UCSD-AML1 (cell line): Measurements from ENCODE around the gene SETSIP.
A peak's percentile ranks its signal among the peaks of the same experiment; 100 is the strongest.
"Not testable (repeated sequence)": the region's sequence is repeated elsewhere in the genome, so short reads cannot be mapped to it uniquely, and the experiment has no call there.

ENCODE experiments used
- DNase-seq: peaks from one replicate; lab custom pipeline; 2025; ENCODE audit not compliant: unreplicated experiment; lab: John Stamatoyannopoulos, UW

The SETSIP gene, protein sequence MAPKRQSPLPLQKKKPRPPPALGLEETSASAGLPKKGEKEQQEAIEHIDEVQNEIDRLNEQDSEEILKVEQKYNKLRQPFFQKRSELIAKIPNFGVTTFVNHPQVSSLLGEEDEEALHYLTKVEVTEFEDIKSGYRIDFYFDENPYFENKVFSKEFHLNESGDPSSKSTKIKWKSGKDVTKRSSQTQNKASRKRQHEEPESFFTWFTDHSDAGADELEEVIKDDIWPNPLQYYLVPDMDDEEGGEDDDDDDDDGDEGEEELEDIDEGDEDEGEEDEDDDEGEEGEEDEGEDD

DNA sequence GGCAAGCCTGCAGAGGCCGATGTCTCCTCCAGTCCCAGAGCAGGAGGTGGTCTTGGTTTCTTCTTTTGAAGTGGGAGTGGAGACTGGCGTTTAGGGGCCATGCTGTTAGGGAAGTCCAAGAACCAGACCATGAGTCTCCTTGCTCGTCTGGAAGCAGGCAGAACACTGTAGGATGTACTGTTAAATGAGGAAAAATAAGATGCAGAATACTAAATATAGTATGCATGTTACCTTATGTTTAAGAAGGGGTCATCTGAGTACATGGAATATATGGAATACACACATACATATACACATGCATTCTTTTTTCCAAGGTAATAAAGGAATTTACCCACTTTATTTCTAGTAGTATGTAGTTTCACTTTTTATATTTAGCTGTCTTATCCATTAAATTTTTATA is at the start of gene SETSIP:
SETSIP (minus strand) TSS at position 101 of the 400 bp plus-strand sequence; CDS start at position 101, 0 bp downstream.
- no peak for DNase-seq

DNA sequence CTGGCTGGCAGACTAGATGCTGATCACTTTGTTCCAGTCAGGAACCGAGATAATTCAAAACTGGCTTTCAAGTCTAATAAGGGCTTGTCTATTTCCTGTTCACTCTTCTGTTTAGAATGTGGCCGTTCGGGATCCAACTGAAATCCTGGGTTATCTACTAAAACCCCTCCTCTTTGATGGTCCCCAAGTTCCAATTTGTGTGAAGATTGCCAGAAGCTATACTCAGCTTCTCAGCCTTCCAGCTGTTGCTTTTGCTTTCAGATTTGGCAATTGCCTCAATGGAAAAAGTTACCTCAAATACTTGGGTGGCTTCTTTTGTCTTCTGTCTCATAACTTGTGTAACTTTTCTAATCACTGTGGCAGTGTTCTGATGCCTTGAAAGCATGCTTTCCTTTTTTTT is 48.7 kb upstream of the SETSIP start:
- DNase-seq, result no peak

DNA sequence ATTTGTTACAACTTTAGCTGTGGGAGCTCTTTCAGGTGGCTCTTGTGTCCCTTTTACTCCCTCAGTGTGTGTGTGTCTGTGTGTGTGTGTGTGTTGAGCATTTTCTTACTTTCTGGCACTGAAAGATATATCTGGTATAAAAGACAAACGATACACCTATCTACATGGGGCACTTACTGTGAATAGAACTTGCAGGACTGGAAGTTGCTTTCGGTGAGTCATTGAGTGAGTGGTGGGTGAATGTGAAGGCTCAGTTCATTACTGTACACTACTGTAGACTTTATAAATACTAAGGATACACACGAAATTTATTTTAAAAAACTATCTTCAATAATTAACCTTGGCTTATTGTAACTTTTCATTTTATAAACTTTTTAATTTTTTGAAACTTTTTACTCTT is 43.6 kb upstream of the SETSIP start:
- DNase-seq, result no peak

DNA sequence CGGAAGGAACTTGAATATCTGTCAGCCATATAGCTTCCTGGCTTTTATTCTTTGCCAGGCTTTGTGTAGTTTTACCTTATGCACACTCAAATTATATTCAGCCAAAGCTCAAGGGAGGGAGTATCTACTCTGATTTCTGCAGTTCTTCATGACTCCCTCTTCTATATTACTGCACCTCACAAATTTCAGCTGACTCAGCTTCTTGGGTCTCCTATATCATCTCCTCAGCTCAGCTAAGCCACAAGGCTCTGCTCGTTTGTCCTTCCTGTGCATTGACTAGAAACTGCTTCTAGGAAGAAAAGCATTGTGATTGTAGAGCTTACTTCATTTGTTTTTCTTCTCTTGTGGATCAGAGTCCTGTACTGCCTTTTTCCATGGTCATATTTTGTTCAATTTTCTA is 42.3 kb upstream of the SETSIP start:
- DNase-seq, result no peak

DNA sequence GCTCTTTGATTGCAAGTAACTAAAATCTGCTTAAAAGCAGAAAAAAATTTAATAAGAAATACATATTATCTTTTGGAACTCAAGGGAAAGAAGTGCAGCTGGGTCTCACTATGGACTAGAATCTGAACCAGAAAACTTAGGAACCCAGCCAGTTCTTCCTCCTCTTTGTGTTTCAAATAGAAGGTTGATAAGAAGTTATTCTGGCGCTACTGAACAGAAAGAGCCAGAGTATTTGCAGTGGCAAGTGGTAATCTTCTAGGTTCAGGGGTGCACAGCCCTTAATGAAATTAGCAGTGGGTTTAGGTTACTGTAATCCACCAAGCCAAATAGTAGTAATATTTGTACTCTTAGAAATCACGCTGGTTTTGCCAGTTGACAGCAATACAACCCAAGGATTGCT is 33.4 kb upstream of the SETSIP start:
- no peak for DNase-seq

DNA sequence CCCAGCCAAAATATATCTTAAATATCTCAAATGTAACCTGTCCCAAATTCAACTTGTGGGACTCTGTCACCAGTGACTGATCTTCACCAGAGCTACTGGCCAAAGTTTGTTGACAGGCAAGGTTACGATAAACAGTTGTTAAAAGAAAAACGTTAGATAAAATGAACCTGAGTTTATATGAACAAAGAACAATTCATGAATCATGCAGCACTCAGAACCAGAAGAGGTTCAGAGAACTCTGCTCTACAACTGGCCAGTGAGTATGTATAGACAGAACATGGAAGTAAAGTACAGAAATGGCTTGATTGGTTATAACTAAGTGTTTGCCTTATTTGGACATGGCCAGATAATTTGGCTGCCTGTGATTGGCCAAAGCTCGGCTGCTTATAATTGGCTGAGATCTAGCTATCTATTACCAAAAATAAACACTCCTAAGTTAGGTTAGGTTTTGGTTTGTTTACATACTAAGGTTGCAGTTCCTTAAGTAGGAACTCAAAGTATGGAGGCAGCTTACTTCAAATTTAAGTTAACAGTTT is 30.4 kb upstream of the SETSIP start:
- no peak for DNase-seq

DNA sequence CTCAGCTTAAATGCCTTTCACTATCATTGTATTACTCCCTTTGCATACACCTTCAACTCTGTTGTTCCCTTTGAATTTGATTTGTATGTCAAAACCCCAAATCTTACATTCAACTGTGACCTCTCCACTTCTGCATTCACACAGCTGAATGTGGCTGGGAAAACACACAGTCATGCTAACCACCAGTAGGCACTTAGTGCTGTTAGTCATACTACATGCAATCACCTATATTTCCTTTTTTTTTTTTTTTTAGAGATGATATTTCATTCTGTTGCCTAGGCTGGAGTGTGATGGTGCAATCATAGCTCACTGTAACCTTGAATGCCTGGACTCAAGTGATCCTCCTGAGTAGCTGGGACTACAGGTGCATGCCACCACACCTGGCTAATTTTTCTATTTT is 21.1 kb upstream of the SETSIP start:
- DNase-seq, result no peak

DNA sequence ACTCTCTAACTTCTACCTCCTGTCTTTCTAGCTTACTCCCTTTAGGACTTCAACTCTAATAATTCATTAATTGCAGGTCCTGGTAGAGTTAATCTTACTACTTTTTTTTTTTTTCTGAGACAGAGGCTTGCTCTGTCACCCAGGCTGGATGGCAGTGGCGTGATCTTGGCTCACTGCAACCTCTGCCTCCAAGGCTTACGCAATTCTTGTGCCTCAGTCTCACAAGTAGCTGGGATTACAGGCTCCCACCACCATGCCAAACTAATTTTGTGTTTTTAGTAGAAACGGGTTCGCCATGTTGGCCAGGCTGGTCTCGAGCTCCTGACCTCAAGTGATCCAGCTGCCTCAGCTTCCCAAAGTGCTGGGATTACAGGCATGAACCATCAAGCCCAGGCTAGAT is 20.7 kb upstream of the SETSIP start:
- DNase-seq, result no peak

DNA sequence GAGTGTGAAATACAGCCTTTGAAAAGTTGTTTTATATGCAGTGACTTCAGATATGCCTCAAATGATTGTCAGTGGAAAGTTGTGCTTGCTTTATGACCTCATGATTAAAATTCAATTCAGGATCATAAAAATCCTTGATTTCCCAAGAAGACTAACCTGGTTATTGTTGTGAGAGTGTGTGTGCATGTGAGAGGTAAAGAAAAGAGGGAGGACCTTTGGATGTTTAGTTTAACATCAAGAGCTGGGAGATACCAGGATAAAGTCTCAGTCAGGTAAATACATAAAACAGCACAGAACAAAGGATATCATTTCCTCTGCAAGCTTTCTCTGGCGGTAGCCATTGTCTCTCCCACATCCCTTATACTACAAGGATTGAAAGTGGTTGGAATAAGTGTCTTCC is 19.4 kb upstream of the SETSIP start:
- no peak for DNase-seq

DNA sequence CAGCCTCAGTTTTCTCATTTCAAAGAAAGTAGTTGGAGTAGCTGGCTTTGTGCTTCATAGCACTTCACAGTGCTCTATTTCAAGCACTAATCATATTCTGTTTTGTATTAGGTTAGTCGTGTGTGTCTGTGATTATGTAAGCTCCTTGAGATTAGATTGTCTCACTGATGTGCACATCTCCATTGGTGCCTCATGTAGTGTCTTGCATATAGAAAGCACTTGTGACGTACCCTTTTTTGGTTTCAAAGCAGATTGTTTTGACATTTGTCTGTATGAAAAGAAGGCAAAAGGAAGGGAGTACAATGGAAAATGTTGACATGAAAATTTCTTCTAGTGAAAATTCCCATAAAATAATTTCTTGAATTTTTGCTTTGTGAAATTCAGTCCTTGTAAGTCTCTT is 18.9 kb upstream of the SETSIP start:
- DNase-seq, result no peak

DNA sequence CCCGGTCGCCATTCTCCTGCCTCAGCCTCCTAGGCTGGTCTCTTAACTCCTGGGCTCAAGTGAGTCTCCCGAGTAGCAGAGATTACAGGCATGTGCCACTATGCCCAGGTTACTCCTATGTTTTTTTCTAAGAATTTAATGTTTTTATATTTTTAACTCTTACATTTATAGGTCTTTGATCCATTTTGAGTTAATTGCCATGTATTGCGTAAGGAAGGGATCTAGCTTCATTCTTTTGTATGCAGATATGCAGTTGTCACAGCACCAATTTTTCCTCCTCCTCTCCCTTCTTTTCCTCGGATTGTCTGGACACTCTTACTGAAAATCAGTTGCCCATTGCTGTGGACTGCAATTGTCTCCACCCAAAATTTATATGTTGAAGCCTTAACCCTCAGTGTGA is 16.4 kb upstream of the SETSIP start:
- no peak for DNase-seq

DNA sequence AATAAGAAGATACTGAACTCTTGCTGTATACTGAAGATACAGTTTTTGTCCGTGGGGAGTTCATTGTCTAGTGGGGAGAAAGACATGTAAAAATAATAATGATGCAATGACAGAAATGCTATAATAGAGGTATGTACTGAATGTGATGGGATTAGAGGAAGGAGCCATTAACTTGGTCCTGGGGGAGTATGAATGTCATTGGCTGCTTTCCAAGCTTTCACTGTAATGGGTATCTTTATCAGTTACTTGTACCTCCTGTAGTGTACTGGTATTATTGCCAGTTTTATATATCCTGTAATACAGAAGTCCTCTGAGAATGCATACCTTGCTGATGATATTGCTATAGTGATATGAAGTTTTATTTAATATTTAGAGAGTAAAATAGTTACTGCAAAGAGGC is 12.3 kb upstream of the SETSIP start:
- no peak for DNase-seq

DNA sequence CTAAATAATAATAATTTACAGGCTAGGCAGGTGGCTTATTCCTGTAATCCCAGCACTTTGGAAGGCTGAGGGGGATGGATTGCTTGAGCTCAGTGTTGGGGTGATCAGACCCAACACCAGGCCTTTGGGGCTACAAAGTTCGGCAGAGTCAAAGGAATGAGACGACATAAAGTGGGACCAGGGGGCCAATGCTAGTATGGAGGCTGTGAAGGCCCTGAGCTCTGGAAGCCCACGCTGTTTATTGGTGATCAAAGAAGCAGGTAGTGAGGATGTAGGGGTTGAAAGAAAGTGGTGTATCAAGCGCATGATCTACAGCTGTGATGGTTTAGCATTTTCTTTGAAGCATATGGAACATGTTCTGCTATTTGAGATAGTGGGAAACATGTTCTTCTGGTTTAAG is 10.5 kb upstream of the SETSIP start:
- DNase-seq, result no peak

DNA sequence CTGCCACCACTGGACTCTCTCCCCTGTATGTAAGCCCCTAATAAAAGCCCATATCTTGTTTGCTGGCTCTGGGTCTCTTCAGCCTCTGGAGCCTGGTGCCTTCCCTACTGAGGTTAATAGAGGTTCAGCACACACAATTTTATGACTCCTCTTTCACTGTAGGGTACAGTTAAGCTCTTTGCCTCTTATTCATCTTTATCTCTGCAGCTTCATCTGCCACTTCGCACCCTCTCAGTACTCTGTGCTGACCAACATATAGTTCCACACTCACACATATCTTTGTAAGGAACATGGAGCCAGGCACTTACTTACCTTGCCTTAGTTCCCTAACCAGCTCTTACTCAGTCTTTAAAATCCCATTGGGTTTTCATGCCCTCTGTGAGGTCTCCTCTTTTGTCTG is 9.4 kb upstream of the SETSIP start:
- no peak for DNase-seq

DNA sequence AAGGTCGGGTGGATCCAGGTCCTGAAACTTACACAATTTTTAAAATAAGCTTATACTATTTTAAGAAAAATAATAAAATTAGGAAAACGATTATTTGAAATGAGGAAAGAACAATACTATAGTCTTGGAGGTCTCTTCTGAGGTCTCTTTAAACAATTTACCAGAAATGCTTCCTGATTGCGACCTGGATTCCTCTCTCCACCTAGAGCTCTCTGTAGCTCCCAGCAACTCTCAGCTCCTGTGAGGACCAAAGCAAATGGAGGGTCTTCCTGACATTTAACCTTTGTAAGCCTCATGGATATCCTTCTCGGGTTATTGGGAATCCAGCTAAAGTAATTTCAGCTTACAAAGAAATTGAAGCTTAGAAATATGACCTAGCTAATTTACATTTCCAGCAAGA is 5.8 kb upstream of the SETSIP start:
- no peak for DNase-seq

DNA sequence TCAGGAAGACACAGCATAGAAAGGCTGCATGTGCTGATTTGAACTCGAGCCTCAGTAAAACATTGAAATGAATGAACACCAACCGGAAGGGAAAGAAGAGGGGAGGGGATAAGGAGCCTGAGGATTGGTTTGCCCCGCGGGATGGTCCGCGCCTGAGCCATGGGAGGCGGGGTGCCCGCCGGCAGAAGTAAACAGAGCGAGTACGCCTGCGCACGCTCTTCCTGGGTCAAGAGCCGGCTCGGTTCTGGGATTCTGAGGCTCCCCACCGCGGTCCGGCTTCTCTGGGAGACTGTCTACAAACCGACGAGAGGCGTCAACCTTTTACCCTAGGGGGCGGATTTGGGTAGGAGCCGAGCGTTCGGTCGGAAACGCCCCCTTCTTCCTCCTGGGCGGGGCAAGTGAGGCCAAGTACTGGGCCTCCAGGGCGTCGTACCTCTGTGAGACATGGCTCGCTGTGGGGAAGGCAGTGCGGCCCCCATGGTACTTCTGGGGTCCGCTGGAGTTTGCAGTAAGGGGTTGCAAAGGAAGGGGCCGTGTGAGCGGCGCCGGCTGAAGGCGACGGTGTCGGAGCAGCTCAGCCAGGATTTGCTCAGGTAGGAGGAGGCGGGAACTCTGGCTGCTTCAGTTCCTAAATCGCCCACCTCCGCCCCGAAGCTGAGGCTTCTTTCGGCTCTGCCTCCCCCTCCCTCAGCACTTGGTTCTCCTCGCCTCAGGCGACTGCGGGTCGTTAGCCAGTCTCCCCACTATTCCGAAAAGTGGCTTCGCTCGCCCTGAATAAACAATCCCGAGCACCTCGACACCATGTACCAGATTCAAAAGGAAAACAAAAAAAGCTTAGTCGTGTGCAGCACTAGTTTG is 5.1 kb upstream of the SETSIP start, which contains the start of gene BTBD8:
BTBD8 (plus strand) TSS at position 218 of the 858 bp plus-strand sequence; CDS start at position 445, 227 bp downstream.
- peak; percentile 70 for DNase-seq

DNA sequence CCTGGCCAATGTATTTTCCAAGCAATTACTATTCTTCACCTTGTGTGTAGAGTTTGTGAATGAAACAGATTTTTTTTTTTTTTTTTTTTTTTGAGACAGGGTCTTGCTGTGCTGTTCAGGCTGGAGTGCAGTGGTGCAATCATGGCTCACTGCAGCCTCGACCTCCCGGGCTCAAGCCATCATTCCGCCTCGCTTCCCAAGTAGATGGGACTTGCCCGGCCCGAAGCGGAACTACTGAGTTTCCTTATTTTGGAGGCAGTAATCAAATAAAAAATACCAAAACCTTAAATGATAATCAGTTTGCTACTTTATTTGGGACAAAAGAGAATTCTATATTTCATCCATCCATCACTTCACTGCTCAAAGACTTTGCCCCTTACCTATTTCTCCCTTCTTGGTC is 4.2 kb upstream of the SETSIP start:
- no peak for DNase-seq

DNA sequence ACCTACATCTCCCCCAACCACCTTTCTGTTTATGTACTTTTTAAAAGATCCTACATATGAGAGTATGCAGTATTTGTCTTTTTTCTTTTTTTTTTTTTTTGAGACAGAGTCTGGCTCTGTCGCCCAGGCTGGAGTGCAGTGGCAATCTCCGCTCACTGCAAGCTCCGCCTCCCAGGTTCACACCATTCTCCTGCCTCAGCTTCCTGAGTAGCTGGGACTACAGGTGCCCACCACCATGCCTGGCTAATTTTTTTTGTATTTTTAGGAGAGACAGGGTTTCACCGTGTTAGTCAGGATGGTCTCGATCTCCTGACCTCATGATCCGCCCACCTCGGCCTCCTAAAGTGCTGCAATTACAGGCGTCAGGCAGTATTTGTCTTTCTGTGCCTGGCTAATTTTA is 2.9 kb upstream of the SETSIP start:
- DNase-seq, result not testable (repeated sequence)

DNA sequence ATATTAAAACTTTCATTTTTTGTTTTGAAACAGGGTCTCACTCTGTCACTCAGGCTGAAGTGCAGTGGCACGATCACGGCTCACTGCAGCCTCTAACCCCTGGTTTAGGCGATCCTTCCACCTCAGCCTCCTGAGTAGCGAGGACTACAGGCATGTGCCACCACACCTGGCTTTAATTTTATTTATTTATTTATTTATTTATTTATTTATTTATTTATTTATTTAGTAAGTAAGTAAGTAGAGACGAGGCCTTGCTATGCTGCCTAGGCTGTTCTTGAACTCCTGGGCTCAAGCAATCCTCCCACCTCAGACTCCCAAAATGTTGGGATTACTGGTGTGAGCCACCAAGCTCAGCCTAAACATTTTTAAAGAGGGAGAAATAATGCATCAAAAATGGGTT is 1.2 kb upstream of the SETSIP start:
- no peak for DNase-seq

DNA sequence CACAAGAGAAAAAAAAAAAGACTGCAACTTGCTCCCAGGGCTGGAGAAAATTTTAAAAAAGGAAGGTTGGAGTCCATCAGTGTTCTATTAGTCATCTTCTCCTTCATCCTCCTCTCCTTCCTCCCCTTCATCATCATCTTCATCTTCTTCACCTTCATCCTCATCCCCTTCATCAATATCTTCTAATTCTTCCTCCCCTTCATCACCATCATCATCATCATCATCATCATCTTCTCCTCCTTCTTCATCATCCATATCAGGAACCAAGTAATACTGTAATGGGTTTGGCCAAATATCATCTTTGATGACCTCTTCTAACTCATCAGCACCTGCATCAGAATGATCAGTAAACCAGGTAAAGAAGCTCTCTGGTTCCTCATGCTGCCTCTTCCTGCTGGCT is 765 bp downstream of the SETSIP start:
- not testable (repeated sequence) for DNase-seq

DNA sequence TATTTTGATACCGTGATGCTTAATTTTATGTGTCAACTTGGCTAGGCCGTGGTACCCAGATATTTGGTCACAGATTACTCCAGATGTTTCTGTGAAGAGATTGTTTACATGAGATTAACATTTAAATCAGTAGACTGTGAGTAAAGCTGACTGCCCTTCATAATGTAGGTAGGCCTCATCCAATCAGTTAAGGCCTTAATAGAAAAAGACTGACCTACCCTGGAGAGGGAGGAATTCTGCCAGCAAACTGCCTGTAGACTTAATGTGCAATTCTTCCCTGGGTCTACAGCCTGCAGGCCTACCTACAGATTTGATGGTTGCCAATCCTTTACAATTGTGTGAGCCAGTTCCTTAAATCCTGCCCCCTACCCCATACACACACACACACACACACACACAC is 4.3 kb downstream of the SETSIP start:
- DNase-seq, result no peak

DNA sequence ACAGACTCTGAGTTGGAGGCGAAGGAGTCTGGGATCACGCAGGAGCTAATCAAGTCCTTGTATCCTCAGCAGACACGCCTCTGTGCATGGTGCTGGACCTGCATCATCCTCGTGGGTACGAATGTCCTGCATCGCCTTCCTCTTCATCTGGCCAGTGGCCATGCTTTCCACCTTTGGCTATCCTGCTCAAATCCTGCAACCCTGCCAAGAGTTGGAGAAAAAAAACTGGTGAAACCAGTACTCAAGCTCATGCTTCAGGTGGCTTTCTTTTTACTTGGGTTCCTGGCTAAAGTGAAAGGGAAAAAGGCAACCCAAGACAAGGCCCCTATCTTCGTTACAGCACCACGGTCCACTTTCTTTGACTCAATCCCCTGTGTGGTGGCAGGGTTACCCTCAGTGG is 8.9 kb downstream of the SETSIP start:
- no peak for DNase-seq
